GM18520 (cell line): ENCODE data around the gene SH3PXD2A.

Experiments
- ATAC-seq: cut with Tn5 transposase; IDR thresholded peaks from one replicate; pipeline ENCODE4 v1.9.1; 2021; ENCODE audit not compliant: unreplicated experiment

Gene SH3PXD2A

GRCh38 chr10:103572347-103573204 lies 282.8 kb downstream of the SH3PXD2A start:
- ATAC-seq = no peak

GRCh38 chr10:103571656-103571975 lies 283.8 kb downstream of the SH3PXD2A start:
- ATAC-seq = no peak

- no peak for ATAC-seq
Measured at GRCh38 chr10:103570844-103571655, 284.3 kb downstream of the SH3PXD2A start.

GRCh38 chr10:103569896-103570295 lies 285.5 kb downstream of the SH3PXD2A start:
- no peak for ATAC-seq

GRCh38 chr10:103568505-103568904 lies 286.9 kb downstream of the SH3PXD2A start:
- ATAC-seq = no peak

GRCh38 chr10:103566536-103566935 lies 288.8 kb downstream of the SH3PXD2A start:
- no peak for ATAC-seq

- no peak for ATAC-seq
Measured at GRCh38 chr10:103564776-103565520, 290.4 kb downstream of the SH3PXD2A start.

- no peak for ATAC-seq
Measured at GRCh38 chr10:103564116-103564501, 291.3 kb downstream of the SH3PXD2A start.

- no peak for ATAC-seq
Measured at GRCh38 chr10:103563231-103564115, 291.9 kb downstream of the SH3PXD2A start.

GRCh38 chr10:103562383-103562782 lies 293.0 kb downstream of the SH3PXD2A start:
- no peak for ATAC-seq

- no peak for ATAC-seq
Measured at GRCh38 chr10:103560886-103561285, 294.5 kb downstream of the SH3PXD2A start.

GRCh38 chr10:103559776-103560175 lies 295.6 kb downstream of the SH3PXD2A start:
- ATAC-seq = no peak

- no peak for ATAC-seq
Measured at GRCh38 chr10:103558911-103559310, 296.5 kb downstream of the SH3PXD2A start.

GRCh38 chr10:103557455-103557854 lies 297.9 kb downstream of the SH3PXD2A start:
- ATAC-seq = no peak

GRCh38 chr10:103556383-103557007 lies 298.9 kb downstream of the SH3PXD2A start:
- ATAC-seq = no peak

- ATAC-seq = no peak
Measured at GRCh38 chr10:103555712-103556111, 299.7 kb downstream of the SH3PXD2A start.

GRCh38 chr10:103555325-103555649 lies 300.1 kb downstream of the SH3PXD2A start:
- no peak for ATAC-seq

- no peak for ATAC-seq
Measured at GRCh38 chr10:103554488-103555324, 300.7 kb downstream of the SH3PXD2A start.

- no peak for ATAC-seq
Measured at GRCh38 chr10:103553743-103554487, 301.5 kb downstream of the SH3PXD2A start.
